Activated CD4-positive, alpha-beta T cell treated with anti-CD3 and anti-CD28 coated beads, Interleukin-2, amount 50 U/mL, for 1 hour (primary cell): ENCODE data around the gene TAGLN2.

Source experiments
- DNase-seq: peaks from one replicate; pipeline ENCODE4 v3.0.0-alpha.2; 2020

The TAGLN2 gene

DNA sequence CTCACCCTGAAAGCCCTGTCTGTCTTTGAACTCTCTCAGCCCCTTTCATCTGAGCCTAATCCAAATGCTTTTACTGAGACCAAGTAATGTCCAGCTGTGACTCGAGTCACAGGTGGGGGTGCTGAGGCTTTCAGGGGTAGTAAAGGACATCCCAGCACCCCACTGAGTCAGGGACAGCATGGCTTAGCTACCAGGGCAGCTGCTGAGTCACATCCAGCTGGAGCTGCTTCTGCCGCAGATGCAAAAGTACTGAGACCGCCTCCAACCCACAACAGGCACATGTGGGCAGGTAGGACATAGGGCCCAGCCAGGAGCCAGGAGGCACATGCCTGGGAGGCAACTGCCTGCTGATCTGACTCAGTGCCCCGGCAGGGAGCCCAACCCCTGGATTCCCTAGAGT is 56.1 kb downstream of the TAGLN2 start:
- no peak for DNase-seq

DNA sequence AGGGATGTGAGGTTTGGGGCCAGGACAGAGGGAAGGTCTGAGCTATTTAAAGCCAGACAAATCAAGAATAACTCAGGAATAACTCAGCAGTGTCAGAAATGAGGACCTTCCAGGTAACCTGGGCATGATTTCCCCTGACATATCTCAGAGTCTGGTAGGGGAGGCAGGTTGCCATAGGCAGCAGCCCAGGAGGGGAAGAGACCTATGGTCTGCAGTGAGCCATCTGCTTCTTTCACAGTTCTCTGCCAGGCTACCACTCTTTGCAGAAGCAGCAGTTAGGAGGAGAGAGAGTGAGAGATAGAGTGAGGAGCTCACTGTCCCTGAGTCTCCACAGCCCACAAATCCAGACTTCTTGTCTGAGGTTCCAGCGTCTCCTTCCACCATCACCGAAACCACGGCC is 56.5 kb downstream of the TAGLN2 start:
- no peak for DNase-seq
